Measurements from ENCODE around the gene UNC50.

- no peak for TF ChIP-seq CTCF (IDR thresholded peaks at IDR 0.05)
- TF ChIP-seq POLR2A (IDR thresholded peaks at IDR 0.05) = no peak
Observed at GRCh38 chr2:98579926-98580325, 28.5 kb upstream of the UNC50 start.

All from stomach (tissue), 4 donors.